BE2C (cell line): Measurements from ENCODE around the gene MBD6.

ENCODE experiments used
- DNase-seq: peaks from one replicate; pipeline ENCODE4 v3.0.0-alpha.2; 2020
- H3K27me3 ChIP-seq: fragments of 250-450 bp; sonication (Bioruptor Pico); 2 replicates; pipeline ENCODE4 v1.5.1; 2020; ENCODE audit warnings: mild to moderate bottlenecking
- H3K36me3 ChIP-seq: fragments of 250-450 bp; sonication (Bioruptor Pico); 2 replicates; pipeline ENCODE4 v1.5.1; 2020; ENCODE audit warnings: mild to moderate bottlenecking
- H3K4me1 ChIP-seq: fragments of 250-450 bp; sonication (Bioruptor Pico); 2 replicates; pipeline ENCODE4 v1.5.1; 2020
- H3K4me3 ChIP-seq: 2 replicates; pipeline ENCODE4 v1.5.1; 2011; ENCODE audit warnings: low read depth, low read length
- H3K9me3 ChIP-seq: fragments of 250-450 bp; sonication (Bioruptor Pico); 2 replicates; pipeline ENCODE4 v1.5.1; 2020
- TF ChIP-seq, protein P1 (sequence below): IDR thresholded peaks from 2 replicates; pipeline ENCODE4 v1.5.1; 2012; ENCODE audit warnings: mild to moderate bottlenecking, low read depth, low read length

Gene MBD6

DNA sequence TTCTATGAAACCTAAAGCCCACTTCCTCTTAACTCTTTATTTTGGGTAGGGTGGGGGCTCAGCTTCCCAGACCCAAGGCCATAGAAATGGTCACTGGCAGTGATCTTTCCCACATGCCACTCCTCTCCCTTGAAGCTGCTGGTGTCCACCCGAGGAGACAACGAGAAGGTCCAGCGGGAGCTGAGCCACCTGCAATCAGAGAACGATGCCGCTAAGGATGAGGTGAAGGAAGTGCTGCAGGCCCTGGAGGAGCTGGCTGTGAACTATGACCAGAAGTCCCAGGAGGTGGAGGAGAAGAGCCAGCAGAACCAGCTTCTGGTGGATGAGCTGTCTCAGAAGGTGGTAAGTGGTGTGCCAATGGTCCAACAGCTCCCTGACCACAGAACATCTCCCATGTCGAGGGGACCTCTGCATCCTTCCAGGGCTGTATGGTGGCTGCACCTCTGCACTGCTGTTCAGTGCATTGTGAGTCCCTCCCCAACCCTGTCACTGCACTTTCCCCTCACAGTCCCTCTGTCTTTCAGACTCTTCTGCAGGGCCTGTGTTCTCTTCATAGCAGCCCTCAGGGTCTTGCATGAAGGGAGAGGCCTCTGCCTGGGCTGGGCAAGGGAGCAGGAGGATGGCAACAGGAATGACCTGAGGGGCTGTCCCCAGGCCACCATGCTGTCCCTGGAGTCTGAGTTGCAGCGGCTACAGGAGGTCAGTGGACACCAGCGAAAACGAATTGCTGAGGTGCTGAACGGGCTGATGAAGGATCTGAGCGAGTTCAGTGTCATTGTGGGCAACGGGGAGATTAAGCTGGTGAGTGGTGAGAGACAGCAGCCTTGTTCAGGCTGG, 49.5 kb downstream of the MBD6 start:
- peaks cover 23% of the 10 kb centered on the region for H3K36me3 ChIP-seq
- no peaks in the 10 kb centered on the region for H3K9me3 ChIP-seq
- no peak for DNase-seq
- TF ChIP-seq, protein P1, sequence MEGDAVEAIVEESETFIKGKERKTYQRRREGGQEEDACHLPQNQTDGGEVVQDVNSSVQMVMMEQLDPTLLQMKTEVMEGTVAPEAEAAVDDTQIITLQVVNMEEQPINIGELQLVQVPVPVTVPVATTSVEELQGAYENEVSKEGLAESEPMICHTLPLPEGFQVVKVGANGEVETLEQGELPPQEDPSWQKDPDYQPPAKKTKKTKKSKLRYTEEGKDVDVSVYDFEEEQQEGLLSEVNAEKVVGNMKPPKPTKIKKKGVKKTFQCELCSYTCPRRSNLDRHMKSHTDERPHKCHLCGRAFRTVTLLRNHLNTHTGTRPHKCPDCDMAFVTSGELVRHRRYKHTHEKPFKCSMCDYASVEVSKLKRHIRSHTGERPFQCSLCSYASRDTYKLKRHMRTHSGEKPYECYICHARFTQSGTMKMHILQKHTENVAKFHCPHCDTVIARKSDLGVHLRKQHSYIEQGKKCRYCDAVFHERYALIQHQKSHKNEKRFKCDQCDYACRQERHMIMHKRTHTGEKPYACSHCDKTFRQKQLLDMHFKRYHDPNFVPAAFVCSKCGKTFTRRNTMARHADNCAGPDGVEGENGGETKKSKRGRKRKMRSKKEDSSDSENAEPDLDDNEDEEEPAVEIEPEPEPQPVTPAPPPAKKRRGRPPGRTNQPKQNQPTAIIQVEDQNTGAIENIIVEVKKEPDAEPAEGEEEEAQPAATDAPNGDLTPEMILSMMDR = no peak
- H3K27me3 ChIP-seq = no peaks in the 10 kb centered on the region
- no peak overlapping the region for H3K4me3 ChIP-seq
- no peaks in the 10 kb centered on the region for H3K4me1 ChIP-seq

DNA sequence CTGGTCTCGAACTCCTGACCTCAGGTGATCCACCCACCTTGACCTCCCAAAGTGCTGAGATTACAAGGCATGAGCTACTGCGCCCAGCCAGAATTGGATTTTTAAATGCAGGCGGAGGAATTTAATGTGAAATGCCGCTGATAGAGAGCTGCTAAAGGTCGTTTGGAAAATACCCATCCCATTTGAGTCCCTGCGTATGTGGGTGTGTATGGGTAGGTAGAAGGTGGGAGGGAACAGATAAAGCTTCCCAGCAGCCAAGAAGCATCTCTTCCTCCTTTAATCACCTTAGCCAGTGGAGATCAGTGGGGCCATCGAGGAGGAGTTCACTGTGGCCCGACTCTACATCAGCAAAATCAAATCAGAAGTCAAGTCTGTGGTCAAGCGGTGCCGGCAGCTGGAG, 52.2 kb downstream of the MBD6 start:
- Histone ChIP-seq H3K4me3 (no peak overlapping the region), H3K36me3 (peaks cover 26% of the 10 kb centered on the region), H3K9me3 (no peaks in the 10 kb centered on the region), H3K4me1 (no peaks in the 10 kb centered on the region), H3K27me3 (no peaks in the 10 kb centered on the region)
- TF ChIP-seq, protein P1 = no peak
- DNase-seq = no peak

DNA sequence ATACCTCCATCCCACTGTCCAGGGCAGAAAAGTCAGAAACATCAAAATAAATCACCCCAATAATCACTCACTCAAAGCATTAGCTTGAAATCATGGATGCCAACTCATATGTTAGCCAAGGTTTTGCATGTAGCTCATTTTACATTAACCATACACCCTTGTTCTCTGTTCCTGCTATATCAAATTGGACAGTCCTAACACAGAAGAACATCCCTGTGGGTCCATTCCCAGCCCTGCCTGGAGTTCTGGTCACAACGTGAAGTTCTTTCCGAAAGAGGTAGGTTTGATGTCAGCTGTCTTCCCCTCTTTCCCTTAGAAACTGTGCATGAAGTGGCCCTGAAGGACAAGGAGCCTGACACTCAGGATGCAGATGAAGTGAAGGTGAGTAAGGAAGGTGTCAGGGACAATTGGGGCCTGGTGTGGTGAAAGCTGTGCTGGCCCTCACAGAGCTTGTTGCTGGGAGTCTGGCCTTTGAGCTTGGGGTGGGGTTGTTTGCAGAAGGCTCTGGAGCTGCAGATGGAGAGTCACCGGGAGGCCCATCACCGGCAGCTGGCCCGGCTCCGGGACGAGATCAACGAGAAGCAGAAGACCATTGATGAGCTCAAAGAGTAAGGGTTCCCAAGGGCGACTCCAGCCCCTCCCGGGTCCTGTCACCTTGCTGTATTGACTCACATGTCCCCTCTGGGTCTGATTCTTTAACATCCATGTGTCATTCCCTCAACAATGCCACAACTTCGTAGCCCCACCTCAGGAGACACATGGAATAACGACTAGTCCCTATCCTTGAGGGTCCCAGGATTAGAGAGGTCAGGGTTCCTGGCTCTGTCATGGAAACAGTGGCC, 53.4 kb downstream of the MBD6 start:
- no peaks in the 10 kb centered on the region for H3K27me3 ChIP-seq
- H3K4me1 ChIP-seq = no peaks in the 10 kb centered on the region
- DNase-seq = no peak
- no peaks in the 10 kb centered on the region for H3K9me3 ChIP-seq
- H3K4me3 ChIP-seq = no peak overlapping the region
- H3K36me3 ChIP-seq = peaks cover 20% of the 10 kb centered on the region
- TF ChIP-seq, protein P1 = no peak

DNA sequence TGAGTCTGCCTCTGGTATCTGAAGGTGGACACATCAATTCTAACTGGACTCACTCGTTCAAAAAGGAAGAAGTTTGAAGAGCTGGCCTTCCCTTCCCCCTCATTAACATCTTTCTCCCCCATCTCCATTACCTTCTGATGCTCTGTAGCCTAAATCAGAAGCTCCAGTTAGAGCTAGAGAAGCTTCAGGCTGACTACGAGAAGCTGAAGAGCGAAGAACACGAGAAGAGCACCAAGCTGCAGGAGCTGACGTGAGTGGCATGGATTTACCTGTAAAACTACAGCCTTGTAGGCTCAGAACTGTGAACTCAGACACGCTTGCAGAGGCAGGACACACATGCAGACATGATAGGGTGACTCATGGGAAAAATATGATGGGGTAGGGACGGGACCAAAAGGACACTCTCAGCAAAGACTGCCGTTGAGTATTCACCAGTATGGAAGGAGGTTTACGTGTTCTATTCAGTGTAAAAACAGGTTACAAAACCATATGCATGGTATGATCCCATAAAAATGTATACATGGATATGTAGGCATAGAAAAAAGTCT, 54.1 kb downstream of the MBD6 start:
- H3K36me3 ChIP-seq = peaks cover 24% of the 10 kb centered on the region
- DNase-seq = no peak
- H3K4me3 ChIP-seq = no peak overlapping the region

DNA sequence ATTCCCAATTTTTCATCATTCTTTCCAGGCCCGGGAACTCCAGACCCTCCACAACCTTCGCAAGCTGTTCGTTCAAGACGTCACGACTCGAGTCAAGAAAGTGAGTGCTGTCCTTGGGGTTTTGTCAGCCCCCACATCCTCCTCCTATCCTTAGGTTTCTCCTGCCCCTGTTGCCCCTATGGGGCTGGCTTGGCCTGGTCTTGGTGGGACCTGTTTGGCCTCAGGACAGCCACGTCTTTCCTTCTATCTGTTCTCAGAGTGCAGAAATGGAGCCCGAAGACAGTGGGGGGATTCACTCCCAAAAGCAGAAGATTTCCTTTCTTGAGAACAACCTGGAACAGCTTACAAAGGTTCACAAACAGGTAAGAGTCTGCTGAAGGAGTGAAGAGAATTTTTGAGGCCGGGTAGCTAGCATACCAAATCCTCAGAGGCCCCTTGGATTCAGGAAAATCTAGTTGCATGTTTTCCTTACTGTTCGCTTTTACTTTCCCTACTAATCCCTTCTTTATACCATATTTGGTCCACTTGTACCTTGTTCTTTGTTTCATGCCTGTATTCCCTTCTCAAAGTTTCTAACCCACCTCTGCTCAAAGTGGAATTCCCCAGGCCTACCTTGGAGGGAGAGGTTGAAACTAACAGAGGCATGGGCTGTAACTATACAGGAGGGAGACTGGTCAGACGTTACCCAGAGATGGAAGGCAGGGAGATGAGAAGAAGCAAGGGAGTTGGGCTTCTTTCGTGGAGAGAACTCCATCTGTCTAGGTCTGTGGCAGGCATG, 55.5 kb downstream of the MBD6 start:
- no peak overlapping the region for H3K4me3 ChIP-seq
- H3K9me3 ChIP-seq = no peaks in the 10 kb centered on the region
- H3K27me3 ChIP-seq = no peaks in the 10 kb centered on the region
- H3K36me3 ChIP-seq = peaks cover 13% of the 10 kb centered on the region
- DNase-seq = no peak
- TF ChIP-seq, protein P1 = no peak
- H3K4me1 ChIP-seq = no peaks in the 10 kb centered on the region

More for the DNA sequence above, 54.1 kb downstream of the MBD6 start:
- H3K27me3 ChIP-seq = no peaks in the 10 kb centered on the region
- TF ChIP-seq, protein P1 = no peak
- no peaks in the 10 kb centered on the region for H3K4me1 ChIP-seq
- no peaks in the 10 kb centered on the region for H3K9me3 ChIP-seq
